D721Med (cell line): ENCODE measurements around the gene PLIN5.

Source experiments
- DNase-seq: peaks from one replicate; pipeline ENCODE4 v3.0.0; 2011; ENCODE audit warnings: low spot score; ENCODE audit not compliant: insufficient read length
- FAIRE-seq: peaks from 2 replicates; lab custom pipeline; 2011; peaks lifted over from hg19 to GRCh38; lab: Jason Lieb, UNC
- TF ChIP-seq, protein P1 (sequence below): IDR thresholded peaks from 2 replicates; pipeline ENCODE4 v1.5.1; 2012; ENCODE audit warnings: mild to moderate bottlenecking, control low read depth; ENCODE audit not compliant: insufficient read depth; ENCODE audit errors: missing control alignments

The PLIN5 gene

DNA sequence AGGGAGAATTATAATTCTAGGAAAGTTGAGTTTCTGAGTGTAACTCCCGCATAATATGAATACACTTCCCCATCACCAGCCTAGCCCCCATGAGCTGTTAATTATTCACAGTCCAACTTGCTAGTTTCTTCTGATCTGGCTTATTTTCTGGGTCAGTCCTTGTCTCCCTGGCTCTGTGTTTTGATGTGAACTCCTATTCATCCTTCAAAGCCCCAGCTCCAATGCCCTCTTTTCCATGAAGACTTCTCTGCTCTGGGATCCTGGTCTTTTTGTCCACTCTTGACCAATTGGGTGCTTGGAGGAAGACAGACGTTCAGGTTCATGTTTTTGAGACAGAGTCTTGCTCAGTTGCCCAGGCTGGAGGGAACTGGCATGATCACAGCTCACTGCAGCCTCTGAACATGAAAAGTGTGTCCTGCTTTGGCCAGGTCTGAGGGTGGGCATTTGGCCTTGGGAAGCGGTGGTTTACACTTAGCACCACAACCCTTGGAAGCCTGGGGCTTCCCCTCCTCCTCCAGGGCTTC lies 4.2 kb upstream of the PLIN5 start:
- no peak for DNase-seq
- TF ChIP-seq, protein P1, sequence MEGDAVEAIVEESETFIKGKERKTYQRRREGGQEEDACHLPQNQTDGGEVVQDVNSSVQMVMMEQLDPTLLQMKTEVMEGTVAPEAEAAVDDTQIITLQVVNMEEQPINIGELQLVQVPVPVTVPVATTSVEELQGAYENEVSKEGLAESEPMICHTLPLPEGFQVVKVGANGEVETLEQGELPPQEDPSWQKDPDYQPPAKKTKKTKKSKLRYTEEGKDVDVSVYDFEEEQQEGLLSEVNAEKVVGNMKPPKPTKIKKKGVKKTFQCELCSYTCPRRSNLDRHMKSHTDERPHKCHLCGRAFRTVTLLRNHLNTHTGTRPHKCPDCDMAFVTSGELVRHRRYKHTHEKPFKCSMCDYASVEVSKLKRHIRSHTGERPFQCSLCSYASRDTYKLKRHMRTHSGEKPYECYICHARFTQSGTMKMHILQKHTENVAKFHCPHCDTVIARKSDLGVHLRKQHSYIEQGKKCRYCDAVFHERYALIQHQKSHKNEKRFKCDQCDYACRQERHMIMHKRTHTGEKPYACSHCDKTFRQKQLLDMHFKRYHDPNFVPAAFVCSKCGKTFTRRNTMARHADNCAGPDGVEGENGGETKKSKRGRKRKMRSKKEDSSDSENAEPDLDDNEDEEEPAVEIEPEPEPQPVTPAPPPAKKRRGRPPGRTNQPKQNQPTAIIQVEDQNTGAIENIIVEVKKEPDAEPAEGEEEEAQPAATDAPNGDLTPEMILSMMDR: no peak

DNA sequence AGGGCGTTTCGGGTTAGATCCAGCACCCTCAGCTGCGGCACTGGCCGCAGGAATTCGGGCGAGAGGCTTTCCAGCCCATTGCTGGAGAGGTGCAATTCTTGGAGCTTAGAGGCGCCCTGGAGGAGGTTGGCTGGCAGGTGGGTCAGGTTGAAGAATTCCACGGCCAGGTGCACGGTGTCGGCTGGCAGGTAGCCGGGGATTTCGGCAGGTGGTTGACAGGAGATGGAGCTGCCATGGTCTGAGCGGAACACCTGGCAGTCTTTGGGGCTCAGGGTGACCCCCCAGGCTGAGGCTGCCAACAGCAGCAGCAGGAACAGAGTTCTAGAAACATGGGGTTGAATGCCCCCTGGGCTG lies 3.6 kb upstream of the PLIN5 start:
- FAIRE-seq (no peak), DNase-seq (no peak)
- TF ChIP-seq, protein P1: no peak

More for the DNA sequence above, 4.2 kb upstream of the PLIN5 start:
- no peak for FAIRE-seq

DNA sequence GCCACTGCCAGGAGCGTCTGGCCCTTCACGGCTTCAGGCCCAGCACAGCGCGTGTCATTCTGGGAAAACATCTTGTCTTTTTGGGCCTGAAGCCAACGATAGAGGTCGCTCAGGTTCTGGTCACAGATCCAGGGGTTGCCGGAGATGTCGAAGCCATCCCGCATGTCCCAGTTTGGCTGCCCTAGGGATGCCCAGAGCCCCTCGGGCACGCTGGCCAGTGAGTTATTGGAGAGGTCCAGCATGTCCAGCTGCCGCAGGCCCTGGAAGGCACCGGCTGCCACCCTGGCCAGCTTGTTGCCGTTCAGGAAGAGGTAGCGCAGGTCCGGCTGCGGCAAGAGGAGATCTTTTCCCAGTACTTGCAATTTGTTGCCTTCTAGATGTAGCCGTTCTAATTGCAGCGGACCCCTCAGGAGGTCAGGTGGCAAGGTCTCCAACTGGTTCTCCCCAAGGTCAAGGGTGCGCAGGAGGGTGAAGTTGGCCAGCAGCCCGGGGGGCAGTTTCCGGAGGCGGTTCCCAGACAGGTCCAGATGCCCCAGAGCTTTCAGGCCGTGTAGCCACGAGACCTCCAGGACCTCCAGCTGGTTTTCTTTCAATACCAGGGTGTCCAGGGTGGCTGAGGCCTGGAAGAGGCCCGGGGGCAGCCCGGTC lies 3.1 kb upstream of the PLIN5 start:
- FAIRE-seq: no peak
- DNase-seq: no peak
- TF ChIP-seq, protein P1: peak; percentile 1

DNA sequence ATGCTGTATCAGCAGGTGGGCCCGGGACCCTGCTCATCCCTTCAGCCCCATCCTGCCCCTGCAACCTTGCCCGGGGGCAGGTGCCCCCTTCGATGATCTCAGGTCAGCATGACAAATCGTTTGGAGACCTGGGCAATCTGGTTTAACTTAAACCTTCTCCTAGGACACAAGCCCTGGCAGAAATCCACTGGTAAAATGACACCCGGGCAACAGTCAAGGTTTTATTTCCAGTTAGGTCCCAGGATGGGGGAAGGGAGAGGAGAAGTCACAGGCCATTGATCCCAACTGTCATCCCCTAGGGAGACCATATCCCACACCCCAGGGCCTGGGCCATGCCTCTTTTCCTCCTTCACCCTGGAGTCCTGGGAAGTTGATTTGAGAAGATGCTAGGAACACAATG lies 1.8 kb upstream of the PLIN5 start:
- DNase-seq: no peak
- TF ChIP-seq, protein P1: no peak
- no peak for FAIRE-seq

DNA sequence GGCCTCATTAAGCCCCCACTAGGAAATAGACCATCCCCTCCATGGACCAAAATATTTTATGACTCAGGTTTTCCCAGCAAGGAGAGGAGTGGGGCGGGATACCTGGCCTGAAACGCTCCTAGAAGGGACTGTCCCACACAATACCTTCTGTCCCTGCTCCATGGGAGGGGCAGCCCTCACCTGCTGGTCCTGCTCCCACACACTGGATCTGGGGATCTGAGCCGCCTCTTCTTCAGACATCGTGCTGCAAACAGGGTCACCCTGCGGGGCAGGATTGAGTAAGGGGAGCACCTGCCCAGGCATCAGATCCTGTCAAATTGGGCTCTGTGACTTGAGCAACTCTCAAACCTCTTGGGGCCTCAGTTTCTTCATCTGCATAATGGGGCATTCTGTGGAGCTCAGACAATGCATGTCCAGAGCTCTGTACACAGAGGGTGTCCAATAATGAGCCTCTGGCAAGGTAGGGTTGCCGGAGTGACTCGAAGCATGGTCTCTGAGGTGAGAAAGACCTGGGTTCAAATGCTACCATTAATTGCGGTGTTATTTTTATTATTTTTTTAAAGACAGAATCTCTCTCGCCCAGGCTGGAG lies 1.1 kb downstream of the PLIN5 start:
- TF ChIP-seq, protein P1: no peak

DNA sequence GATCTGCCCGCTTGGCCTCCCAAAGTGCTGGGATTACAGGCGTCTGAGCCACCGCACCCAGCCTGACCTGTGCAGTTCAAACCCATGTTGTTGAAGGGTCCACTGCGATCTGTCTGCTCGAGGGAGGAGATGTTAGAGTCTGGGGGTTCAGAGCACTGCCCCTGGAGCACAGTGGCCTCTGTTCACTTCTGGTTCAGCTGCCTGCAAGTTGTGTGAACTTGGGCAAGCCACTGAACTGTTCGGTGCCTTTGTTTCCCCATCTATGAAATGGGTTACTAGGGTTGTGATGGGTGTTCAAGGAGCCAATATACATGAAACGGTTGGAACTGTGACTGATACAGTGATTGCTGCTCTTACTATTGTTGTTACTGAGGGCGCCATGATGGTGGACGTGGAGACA lies 1.7 kb downstream of the PLIN5 start:
- TF ChIP-seq, protein P1: no peak
- no peak for FAIRE-seq
- no peak for DNase-seq

More for the DNA sequence above, 1.1 kb downstream of the PLIN5 start:
- DNase-seq (no peak), FAIRE-seq (no peak)
